Thymus (tissue), 11 donors: ENCODE data around the gene CACTIN. TPM values are rescaled to one million over a fixed set of nuclear protein-coding genes. Genes with fewer than 3 reads are reported as not detected.

Source experiments
- DNase-seq, 9 donors: peaks; one replicate each; pipeline ENCODE4 v3.0.0-alpha.2; 2013; ENCODE audit warnings: low spot score in 9 of 9, low read depth in 6 of 9, missing footprints in 1 of 9
- H3K27ac ChIP-seq, 2 donors: one replicate each; pipeline ENCODE4 v1.5.1; 2013; ENCODE audit warnings: control low read depth in 1 of 2, low read depth in 1 of 2, low read length in 1 of 2, mild to moderate bottlenecking in 1 of 2, moderate library complexity in 1 of 2
- H3K27me3 ChIP-seq, 2 donors: one replicate each; pipeline ENCODE4 v1.5.1; 2013; ENCODE audit warnings: low read length in 1 of 2; ENCODE audit not compliant: control insufficient read depth in 2 of 2, insufficient read depth in 1 of 2
- H3K36me3 ChIP-seq, 2 donors: one replicate each; pipeline ENCODE4 v1.5.1; 2013; ENCODE audit warnings: low read length in 1 of 2, mild to moderate bottlenecking in 1 of 2, moderate library complexity in 1 of 2; ENCODE audit not compliant: control insufficient read depth in 2 of 2, insufficient read depth in 2 of 2
- H3K4me1 ChIP-seq, 2 donors: one replicate each; pipeline ENCODE4 v1.5.1; 2013; ENCODE audit warnings: low read length in 2 of 2; ENCODE audit not compliant: control insufficient read depth in 2 of 2, insufficient read depth in 2 of 2
- H3K4me3 ChIP-seq, 2 donors: one replicate each; pipeline ENCODE4 v1.5.1; 2013; ENCODE audit warnings: low read length in 2 of 2, control low read depth in 1 of 2, mild to moderate bottlenecking in 1 of 2
- H3K9me3 ChIP-seq, 2 donors: one replicate each; pipeline ENCODE4 v1.5.1; 2013; ENCODE audit warnings: low read length in 1 of 2, mild to moderate bottlenecking in 1 of 2; ENCODE audit not compliant: control insufficient read depth in 2 of 2, insufficient read depth in 1 of 2
- WGBS: extraction: QIAGEN DNeasy Blood & Tissue Kit; methylation state at CpG from one replicate; pipeline ENCODE4 v1.1.7; 2013; 5-methylcytosine and 5-hydroxymethylcytosine counted together
- polyA plus RNA-seq: library from polyadenylated mRNA; stranded (reverse); fragments of 200-250 nt; gene quantifications from one replicate; pipeline ENCODE4 v1.2.3, GENCODE V29; 2013
- total RNA-seq: library from RNA; stranded (reverse); fragments of 120-200 nt; gene quantifications from one replicate; pipeline ENCODE4 v1.2.4, GENCODE V29; 2013
- donor health status: healthy.

The CACTIN gene
- total and polyA plus RNA-seq, 2 donors: 20.4 to 24.4 TPM

GRCh38 chr19:3610745-3611717, 15.6 kb downstream of the CACTIN start:
- Histone ChIP-seq H3K4me1 (peaks cover 5 to 29% of the 10 kb centered on the region in 2 donors), H3K36me3 (peaks cover 40 to 60% of the 10 kb centered on the region in 2 donors)
- 95% methylated on average over 41 of the region's 41 CpGs for WGBS

GRCh38 chr19:3609779-3610719, 16.5 kb downstream of the CACTIN start:
- peaks cover 0 to 12% of the 10 kb centered on the region in 2 donors for H3K9me3 ChIP-seq
- H3K36me3 ChIP-seq: peaks cover 37 to 51% of the 10 kb centered on the region in 2 donors
- peaks cover 7 to 36% of the 10 kb centered on the region in 2 donors for H3K4me1 ChIP-seq
- peaks cover 22 to 34% of the 10 kb centered on the region in 2 donors for H3K27me3 ChIP-seq
- WGBS: 94% methylated on average over 24 of the region's 24 CpGs
- no peak overlapping the region for H3K4me3 ChIP-seq
- peak overlapping the region in 1 of 2 donors; percentile 2 for H3K27ac ChIP-seq
- DNase-seq: no peak

More at GRCh38 chr19:3610745-3611717, 15.6 kb downstream of the CACTIN start:
- H3K27ac ChIP-seq: no peak overlapping the region
- DNase-seq: no peak
- H3K27me3 ChIP-seq: peaks cover 20 to 24% of the 10 kb centered on the region in 2 donors
- no peak overlapping the region for H3K4me3 ChIP-seq
- H3K9me3 ChIP-seq: peaks cover 0 to 12% of the 10 kb centered on the region in 2 donors

- Histone ChIP-seq H3K4me1 (peaks cover 7 to 42% of the 10 kb centered on the region in 2 donors), H3K4me3 (no peak overlapping the region), H3K36me3 (peaks cover 34 to 40% of the 10 kb centered on the region in 2 donors), H3K27me3 (peaks cover 27 to 40% of the 10 kb centered on the region in 2 donors), H3K27ac (no peak overlapping the region), H3K9me3 (peaks cover 0 to 12% of the 10 kb centered on the region in 2 donors)
- DNase-seq: no peak
- WGBS: 22% methylated on average over 21 of the region's 21 CpGs
Measured at GRCh38 chr19:3608750-3609322, 17.8 kb downstream of the CACTIN start.

GRCh38 chr19:3608079-3608641, 18.4 kb downstream of the CACTIN start:
- 16% methylated on average over 3 of the region's 3 CpGs for WGBS
- H3K27ac ChIP-seq: no peak overlapping the region
- no peak overlapping the region for H3K4me3 ChIP-seq
- peaks cover 27 to 45% of the 10 kb centered on the region in 2 donors for H3K27me3 ChIP-seq
- H3K36me3 ChIP-seq: peaks cover 28 to 33% of the 10 kb centered on the region in 2 donors
- no peak for DNase-seq
- H3K4me1 ChIP-seq: peaks cover 7 to 42% of the 10 kb centered on the region in 2 donors
- H3K9me3 ChIP-seq: peaks cover 0 to 12% of the 10 kb centered on the region in 2 donors

- no peak overlapping the region for H3K4me3 ChIP-seq
- H3K27ac ChIP-seq: no peak overlapping the region
- peaks cover 0 to 12% of the 10 kb centered on the region in 2 donors for H3K9me3 ChIP-seq
- WGBS: 38% methylated on average over 22 of the region's 22 CpGs
- H3K4me1 ChIP-seq: peaks cover 7 to 42% of the 10 kb centered on the region in 2 donors
- no peak for DNase-seq
- peaks cover 27 to 45% of the 10 kb centered on the region in 2 donors for H3K27me3 ChIP-seq
- peaks cover 25 to 27% of the 10 kb centered on the region in 2 donors for H3K36me3 ChIP-seq
Measured at GRCh38 chr19:3607303-3608078, 19.1 kb downstream of the CACTIN start.

- Histone ChIP-seq H3K9me3 (peaks cover 0 to 12% of the 10 kb centered on the region in 2 donors), H3K36me3 (peaks cover 18 to 20% of the 10 kb centered on the region in 2 donors), H3K27ac (no peak within 1 kb of the TSS), H3K27me3 (peaks cover 27 to 45% of the 10 kb centered on the region in 2 donors), H3K4me1 (peaks cover 7 to 42% of the 10 kb centered on the region in 2 donors), H3K4me3 (peak within 1 kb of the TSS; percentile 2 to 29)
- peak in 1 of 9 donors; percentile 39 for DNase-seq
- 5% methylated on average over 46 of the region's 46 CpGs for WGBS
Measured at GRCh38 chr19:3606690-3607289, 19.8 kb downstream of the CACTIN start, which contains the start of gene TBXA2R. Gene TBXA2R, minus strand, starts transcription at chr19:3606875. Its CDS starts 6,241 bp downstream, at chr19:3600634.

- 7% methylated on average over 35 of the region's 35 CpGs for WGBS
- peaks cover 7 to 42% of the 10 kb centered on the region in 2 donors for H3K4me1 ChIP-seq
- DNase-seq: no peak
Measured at GRCh38 chr19:3606174-3606689, 20.4 kb downstream of the CACTIN start.

More at GRCh38 chr19:3606174-3606689, 20.4 kb downstream of the CACTIN start:
- Histone ChIP-seq H3K27ac (no peak overlapping the region), H3K4me3 (peak overlapping the region; percentile 2 to 29), H3K9me3 (peaks cover 0 to 12% of the 10 kb centered on the region in 2 donors), H3K27me3 (peaks cover 27 to 45% of the 10 kb centered on the region in 2 donors), H3K36me3 (peaks cover 12 to 14% of the 10 kb centered on the region in 2 donors)
